GM19239 (cell line): Measurements from ENCODE around the gene PDIA4.
"Not testable (repeated sequence)": the region's sequence is repeated elsewhere in the genome, so short reads cannot be mapped to it uniquely, and the experiment has no call there.

Experiments used
- DNase-seq: peaks from one replicate; pipeline ENCODE4 v3.0.0; 2011; ENCODE audit warnings: low spot score; ENCODE audit not compliant: insufficient read length
- FAIRE-seq: peaks from 2 replicates; lab custom pipeline; 2011; peaks lifted over from hg19 to GRCh38; lab: Jason Lieb, UNC

PDIA4 gene

GRCh38 chr7:149004405-149005370 lies 23.6 kb downstream of the PDIA4 start:
- FAIRE-seq, result no peak
- no peak for DNase-seq

DNA sequence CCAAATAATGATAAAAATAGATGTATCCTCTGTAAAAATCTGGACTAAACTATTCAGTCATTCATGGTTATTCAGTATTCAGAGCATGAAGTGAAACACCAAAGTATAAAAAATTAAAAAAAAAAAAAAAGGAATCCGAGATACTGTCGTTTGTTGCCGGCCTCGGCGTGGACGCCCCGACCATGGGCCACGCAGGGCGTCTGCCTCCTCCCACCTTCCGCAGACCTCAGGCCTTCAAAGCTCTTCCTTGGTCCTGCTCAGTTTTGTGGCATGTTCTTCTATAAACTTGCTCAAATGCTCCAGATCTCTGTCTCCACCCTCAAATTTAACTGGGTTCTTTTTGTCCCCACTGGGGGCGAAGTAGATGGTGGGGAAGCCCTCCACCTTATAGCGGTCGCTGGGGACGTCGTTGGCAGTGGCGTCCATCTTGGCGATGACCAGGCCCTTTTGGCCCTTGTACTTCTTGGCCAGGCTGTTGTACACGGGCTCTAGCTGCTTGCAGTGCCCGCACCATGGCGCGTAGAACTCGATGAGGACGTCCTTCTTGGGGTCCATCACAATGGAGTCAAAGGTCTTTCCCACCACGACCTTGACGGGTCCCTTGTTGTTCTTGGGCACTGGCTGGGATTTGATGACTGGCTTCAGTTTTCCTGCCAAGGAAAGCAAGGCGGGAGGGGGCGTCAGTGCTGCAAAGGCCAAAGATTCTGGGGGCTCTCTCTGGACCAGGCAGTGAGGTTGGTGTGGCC lies 24.6 kb downstream of the PDIA4 start:
- FAIRE-seq, result no peak

DNA sequence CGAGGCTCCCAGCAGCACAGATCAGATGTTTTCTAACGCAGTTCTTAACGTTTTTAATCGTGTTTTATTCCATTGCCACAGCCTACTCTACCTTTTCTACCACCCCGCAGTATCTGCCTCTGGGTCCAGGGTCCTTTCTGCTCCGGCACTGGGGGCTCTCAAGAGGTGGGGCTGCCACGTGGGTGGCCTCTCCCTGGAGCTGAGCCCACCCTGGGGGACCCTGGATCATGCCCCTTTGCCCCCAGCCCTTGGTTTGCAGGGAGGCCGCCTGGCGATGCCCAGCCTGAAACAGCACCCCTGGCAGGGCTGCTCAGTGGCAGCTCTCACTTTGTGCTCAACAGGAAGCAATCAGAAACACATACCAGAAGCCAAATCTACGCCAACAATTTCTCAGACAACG lies 25.3 kb downstream of the PDIA4 start:
- no peak for DNase-seq
- FAIRE-seq, result no peak

More for the DNA sequence above, 24.6 kb downstream of the PDIA4 start:
- no peak for DNase-seq

GRCh38 chr7:149002604-149003003 lies 25.7 kb downstream of the PDIA4 start:
- DNase-seq, result no peak
- no peak for FAIRE-seq

DNA sequence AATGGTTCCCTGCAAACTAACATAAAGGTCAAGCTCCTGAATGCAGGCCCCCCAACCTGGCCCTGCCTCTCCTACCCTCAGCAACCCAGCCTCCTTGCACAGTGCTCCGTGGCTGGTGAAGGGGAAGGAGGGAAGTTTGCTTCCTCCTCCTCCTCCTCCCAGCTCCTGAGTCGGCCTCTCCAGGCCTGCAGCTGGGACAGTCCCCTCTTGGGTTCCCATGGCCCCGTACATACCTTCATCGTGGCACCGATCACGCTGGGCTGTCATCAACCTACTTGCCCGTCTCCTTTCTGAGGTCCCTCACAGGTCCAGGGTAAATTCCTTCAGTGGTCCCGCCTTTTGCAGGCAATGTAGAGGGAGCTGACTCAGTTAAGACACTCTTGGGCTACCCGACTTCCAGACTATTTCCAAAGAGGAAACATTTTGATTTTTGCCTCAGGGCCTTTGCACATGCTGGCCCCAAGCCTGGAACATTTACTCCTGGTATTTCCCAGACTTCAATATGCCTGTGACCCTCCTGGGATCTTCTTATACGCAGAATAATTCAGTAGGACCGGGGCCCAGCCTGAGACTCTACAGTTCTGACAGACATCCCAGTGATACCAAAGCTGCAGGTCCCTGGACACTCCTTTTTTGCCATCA lies 26.8 kb downstream of the PDIA4 start:
- FAIRE-seq, result no peak
- no peak for DNase-seq

DNA sequence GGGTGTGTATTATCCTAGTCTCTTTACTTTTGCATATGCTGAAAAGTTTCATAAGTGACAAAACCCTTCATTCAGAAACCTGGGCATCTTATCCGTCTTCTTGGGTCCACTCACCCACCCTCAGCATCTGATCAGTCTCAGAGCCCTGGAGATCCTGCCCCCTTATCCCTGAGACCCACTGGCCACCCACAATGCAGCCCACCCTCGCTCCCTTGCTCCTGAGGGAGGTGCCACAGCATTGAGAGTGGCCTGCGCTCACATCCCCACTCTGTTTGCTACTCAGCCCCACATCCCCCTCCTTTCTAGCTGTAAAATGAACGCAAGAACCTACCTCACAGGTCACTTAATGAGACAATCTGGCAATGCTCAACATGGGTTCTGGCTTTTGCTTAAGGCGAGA lies 27.3 kb downstream of the PDIA4 start:
- FAIRE-seq (no peak), DNase-seq (no peak)

GRCh38 chr7:148999192-148999591 lies 29.1 kb downstream of the PDIA4 start:
- FAIRE-seq, result no peak
- no peak for DNase-seq

- FAIRE-seq (no peak), DNase-seq (no peak)
Observed at GRCh38 chr7:148997497-148997896, 30.8 kb downstream of the PDIA4 start.

DNA sequence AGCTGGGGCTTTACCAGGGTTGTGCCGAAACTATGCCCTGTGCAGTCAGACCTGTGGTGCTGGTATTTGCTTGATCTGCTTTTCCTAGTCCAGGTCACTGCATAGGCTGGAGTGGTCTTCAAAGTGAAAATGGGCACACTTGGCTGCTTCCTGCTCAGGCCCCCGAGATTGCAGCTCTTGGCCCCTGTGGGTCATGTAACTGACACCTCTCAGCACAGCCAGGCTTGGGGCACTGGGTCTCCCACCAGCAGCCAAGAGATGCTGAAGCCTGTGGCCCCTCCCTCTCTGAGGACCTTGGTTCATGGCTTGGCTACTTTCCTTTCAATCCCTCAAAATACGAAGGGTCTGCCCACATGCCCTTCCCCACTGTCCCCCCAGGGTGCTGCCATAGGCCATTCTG lies 33.7 kb downstream of the PDIA4 start:
- DNase-seq (no peak), FAIRE-seq (no peak)

DNA sequence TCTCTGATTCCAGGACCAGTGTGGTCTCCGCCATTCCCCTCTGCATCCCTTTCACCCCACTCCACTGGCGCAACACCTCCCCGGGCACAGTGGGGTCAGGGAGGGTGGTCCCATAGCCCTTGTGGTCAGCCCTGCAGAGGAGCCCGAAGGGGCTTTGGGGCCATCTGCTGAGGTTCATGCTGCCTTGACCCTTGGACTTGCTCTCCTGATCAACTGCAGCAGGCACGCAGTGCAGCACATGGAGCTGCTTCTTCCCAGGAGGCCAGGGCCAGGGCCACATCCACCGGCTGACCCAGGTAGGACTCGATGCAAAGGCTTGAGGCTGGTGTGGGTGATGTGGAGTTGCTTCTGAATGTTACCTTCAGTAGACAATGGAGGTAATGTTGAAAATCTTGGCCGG lies 35.1 kb downstream of the PDIA4 start:
- DNase-seq, result no peak
- no peak for FAIRE-seq

DNA sequence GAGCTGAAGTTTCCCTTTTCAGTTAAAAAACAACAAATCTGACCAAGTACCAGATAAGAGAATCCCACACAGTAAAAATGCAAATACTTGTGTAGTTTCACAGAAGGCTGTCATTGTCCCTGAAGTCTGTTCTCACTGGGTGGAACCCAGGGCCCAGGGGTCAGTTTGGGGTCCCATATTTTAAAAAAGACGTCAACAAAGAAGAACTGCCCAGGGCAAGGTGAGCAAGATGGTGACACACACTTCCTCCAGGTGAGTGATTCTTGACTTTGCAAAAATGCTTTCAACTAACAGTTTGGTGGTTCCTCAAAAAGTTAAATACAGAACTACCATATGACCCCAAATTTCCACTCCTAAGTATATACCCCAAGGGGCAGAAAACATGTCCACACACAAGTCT lies 36.8 kb downstream of the PDIA4 start:
- FAIRE-seq, result no peak
- no peak for DNase-seq

DNA sequence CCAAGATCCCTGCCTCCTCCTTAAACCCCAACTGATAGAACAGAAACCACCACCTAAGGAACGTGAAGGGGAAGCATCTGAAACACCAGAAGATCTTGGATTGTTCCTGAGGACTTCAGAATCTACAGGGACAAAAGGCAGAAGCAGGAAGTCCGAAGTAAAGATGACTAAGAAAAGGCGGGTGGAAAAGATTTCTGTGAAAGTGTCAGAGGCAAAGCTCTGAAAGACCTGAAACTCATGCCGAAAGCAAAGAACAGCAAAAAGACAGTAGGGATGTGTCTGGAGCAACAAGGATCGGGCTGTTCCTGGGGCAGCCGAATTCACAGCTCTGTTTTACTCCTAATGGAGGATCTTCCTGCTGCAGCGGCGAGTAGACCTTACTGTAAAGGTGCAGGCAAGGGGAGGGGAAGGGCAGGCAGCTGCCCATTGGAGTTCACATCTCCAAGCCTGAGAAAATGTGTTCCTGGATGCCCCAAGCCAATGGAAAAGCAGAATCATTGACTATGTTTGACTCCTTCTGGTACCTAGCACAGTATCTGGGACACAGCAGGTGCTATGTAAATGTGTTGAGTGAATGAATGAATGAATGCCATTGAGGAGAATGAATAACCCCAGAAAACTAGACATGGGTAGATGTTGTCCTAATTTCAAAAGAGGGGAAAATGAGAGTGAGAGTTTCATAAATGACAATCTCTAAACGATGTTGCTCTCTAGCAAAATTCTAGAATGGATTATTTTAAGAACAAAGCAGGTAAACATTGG lies 40.4 kb downstream of the PDIA4 start:
- no peak for DNase-seq
- no peak for FAIRE-seq

DNA sequence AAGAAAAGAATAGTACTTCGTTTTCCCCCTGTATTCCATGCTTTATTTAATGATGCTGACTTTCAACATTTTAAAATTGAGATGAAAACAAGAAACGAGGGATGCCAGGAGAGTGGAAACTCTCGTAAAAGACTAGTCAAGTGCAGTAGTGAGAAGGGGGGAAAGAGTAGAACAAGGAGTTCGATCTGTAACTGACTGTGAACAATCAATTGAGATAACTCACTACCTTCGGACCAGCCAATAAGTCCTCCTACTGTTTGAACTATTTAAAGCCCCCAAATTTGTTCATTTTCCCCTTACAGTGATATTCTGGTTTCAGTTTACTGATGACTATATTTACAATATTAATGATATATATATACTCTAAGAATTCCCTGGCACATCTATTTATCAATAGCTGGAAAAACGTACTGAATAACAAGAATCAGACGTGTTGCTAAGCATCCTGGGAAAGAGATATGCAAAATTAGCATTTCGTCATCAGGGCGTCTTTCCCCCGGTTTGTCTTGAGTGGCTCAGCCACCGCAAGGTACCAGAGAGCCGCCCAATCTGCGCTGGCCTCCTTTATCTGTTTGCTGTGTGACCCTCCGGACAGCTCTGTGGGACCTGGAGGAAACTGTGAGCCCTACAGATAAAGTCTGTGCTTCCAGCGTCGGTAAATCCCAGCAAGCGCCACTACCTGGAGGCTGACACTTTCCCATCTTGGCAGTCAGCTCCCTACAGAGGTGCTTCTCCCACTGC lies 41.1 kb downstream of the PDIA4 start:
- DNase-seq (peak; percentile 90), FAIRE-seq (peak; percentile 89)

DNA sequence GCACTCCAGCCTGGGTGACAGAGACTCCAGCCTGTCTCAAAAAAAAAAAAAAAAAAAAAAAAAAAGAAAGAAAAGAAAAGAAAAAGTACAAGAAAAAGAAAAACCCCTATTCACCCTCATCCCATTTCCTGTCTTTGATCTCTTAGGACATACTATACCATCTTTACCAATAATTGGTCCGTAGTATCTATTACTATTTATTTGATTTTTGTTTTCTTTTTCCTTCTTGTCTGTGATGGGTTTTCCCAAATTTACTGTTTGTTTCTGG lies 41.6 kb downstream of the PDIA4 start:
- DNase-seq, result no peak
- FAIRE-seq, result no peak

- peak; percentile 73 for DNase-seq
- FAIRE-seq, result no peak
Observed at GRCh38 chr7:148983200-148984146, 44.8 kb downstream of the PDIA4 start.

- DNase-seq, result no peak
- no peak for FAIRE-seq
Observed at GRCh38 chr7:148982654-148983199, 45.6 kb downstream of the PDIA4 start.

GRCh38 chr7:148979827-148980226 lies 48.5 kb downstream of the PDIA4 start:
- no peak for FAIRE-seq

GRCh38 chr7:148979072-148979471 lies 49.2 kb downstream of the PDIA4 start:
- not testable (repeated sequence) for DNase-seq, FAIRE-seq

More at GRCh38 chr7:148979827-148980226, 48.5 kb downstream of the PDIA4 start:
- DNase-seq, result no peak
